Stimulated activated CD4-positive, alpha-beta T cell treated with anti-CD3 and anti-CD28 coated beads, Interleukin-4, amount 100 ng/mL, for 48 hours (primary cell): ENCODE measurements around the gene MAST1.
"Not testable (repeated sequence)": the region's sequence is repeated elsewhere in the genome, so short reads cannot be mapped to it uniquely, and the experiment has no call there.

Experiments used
- DNase-seq, 2 donors: peaks; one replicate each; pipeline ENCODE4 v3.0.0-alpha.2; 2020; ENCODE audit warnings: low read depth in 2 of 2

The MAST1 gene

DNA sequence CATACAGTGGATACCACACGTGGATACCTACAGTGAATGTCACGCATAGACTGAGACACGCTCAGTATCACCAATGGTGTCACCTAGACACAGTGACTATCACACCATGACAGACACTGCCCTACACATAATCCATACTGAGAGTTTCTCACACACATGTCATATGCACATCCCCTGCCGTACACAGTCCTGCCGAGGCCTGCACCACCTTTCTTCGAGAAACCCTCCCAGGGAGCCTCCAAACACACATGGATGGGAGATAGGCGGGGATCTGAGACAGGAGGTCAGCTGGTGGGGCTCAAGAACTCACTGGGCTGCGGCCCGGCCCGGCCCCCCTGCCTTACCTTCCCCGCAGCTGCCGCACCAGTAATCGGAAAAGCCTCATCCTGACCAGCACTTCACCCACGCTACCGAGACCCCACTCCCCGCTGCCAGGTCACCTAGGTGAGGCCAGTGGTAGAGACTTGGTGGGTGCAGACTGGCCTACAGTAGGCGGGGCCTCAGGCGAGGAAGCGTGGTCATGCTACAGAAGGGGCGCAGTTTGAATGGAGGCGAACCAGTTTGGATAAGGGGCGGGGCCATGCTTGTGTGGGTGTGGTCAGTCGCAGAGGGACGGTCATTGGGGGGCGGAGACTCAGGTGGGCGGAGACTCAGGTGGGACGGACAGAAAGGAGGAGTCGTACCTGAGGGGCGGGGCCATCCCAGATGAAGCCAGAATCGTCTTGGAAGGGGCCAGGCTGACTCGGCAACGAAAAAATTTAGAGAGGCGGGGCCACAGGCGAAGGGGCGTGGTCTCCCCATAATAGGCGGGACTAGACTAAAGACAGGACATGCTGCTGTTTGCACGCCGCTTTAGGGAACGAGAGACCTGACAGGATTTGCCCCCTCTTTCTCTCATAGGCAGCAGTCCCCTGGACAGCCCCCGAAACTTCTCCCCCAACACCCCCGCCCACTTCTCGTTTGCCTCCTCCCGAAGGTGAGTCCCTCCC lies 2.1 kb downstream of the MAST1 start:
- DNase-seq = peak; percentile 48 to 73

- no peak for DNase-seq
Observed at GRCh38 chr19:12841094-12841493, 2.8 kb downstream of the MAST1 start.

- no peak for DNase-seq
Observed at GRCh38 chr19:12842511-12842910, 4.2 kb downstream of the MAST1 start.

GRCh38 chr19:12843328-12843727 lies 5.0 kb downstream of the MAST1 start:
- DNase-seq = no peak

- no peak for DNase-seq
Observed at GRCh38 chr19:12843999-12844732, 5.9 kb downstream of the MAST1 start.

- DNase-seq = not testable (repeated sequence)
Observed at GRCh38 chr19:12846613-12847012, 8.3 kb downstream of the MAST1 start.

DNA sequence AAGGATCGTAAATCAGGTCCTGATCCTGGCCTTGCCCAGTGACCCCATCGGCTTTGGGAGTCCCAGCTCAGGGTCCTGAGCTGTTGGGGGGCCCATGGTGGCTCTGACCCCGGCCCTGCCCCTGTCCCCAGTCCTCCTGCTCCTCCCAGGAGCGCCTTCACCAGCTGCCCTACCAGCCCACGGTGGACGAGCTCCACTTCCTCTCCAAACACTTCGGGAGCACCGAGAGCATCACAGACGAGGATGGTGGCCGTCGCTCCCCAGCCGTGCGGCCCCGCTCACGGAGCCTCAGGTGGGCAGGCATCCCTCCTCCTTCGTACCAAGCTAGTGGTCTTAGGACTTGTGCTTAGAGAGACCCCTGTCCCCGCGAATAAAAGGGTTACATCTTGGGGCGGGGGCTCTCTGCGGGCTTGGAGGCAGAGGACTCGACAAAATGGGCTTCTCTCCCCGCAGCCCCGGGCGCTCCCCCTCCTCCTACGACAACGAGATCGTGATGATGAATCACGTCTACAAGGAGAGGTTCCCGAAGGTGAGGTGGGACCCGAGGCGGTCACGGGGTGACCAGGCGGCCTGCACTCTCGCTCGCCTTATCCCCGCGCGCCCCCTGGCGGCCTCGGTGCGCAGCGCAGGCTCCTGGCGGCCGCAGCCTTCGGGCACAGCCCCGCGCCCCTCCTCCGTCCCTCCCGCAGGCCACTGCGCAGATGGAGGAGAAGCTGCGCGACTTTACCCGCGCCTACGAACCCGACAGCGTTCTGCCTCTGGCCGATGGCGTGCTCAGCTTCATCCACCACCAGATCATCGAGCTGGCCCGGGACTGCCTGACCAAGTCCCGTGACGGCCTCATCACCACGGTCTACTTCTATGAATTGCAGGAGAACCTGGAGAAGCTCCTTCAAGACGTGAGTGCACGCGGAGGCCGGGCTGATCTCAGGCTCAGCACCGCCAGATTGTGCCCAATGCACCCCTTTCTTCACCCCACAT lies 9.1 kb downstream of the MAST1 start:
- DNase-seq = peak; percentile 82 to 91

DNA sequence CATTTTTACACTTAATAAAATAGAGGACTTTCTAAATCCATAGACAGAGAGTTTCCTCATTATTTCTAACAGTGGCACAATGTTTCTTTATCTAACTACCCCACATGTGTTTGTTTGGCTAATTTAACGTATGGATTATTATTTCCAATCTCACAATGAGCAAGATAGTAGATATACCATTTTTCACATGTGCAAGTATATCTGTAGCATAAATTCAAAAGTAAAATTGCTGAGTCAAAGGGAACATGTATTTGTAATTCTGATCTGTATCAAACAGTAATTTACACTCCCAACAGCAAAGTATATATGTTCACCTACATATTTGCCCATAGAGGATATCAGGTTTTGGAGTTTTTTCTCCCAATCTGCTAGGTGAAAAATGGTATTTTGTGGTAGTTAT lies 18.3 kb downstream of the MAST1 start:
- DNase-seq = no peak

DNA sequence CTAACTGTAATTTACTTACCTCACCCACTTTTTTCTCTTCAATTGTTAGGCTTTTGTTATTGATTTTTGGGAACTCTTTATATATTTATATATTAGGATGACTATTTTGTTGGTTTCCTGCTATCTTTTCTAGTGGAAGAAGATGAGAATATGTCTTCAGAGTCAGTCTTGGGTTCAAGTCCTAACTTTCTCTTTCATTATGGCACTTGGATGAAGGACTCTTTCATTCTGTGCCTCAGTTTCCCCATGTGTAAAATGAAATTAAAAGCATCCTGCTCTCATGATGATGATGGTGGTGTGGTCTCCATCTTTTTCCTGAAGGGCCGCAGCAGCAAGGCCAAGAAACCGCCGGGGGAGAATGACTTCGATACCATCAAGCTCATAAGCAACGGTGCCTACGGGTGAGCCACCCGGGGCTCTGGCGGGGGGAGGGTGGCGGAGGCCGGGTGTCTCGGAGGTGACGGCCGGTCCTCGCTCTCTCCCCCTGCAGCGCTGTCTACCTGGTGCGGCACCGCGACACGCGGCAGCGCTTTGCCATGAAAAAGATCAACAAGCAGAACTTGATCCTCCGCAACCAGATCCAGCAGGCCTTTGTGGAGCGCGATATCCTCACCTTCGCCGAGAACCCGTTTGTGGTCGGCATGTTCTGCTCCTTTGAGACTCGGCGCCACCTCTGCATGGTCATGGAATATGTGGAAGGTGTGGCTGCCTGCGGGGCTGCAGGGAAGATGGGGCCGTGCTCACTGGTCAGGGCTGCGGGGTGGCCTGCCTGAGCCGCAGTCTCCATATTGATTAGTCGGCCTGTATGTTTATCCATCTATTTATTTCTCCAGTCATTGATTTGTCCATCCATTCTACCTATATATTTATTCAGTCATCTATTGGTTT lies 20.0 kb downstream of the MAST1 start:
- no peak for DNase-seq

DNA sequence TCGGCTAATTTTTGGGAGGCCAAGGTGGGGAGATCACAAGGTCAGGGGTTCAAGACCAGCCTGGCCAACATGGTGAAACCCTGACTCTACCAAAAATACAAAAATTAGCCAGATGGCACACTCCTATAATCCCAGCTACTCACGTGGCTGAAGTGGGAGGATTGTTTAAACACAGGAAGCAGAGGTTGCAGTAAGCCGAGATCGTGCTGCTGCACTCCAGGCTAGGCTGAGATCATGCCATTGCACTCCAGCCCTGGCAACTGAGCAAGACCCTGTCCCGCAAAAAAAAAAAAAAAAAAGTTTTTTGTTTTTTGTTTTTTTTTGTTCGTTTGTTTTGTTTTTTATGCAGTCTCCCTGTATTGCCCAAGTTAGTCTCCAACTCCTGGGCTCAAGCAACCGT lies 21.2 kb downstream of the MAST1 start:
- no peak for DNase-seq

GRCh38 chr19:12864143-12864542 lies 25.8 kb downstream of the MAST1 start:
- DNase-seq = no peak

- no peak for DNase-seq
Observed at GRCh38 chr19:12864721-12865715, 26.7 kb downstream of the MAST1 start.

- DNase-seq = no peak
Observed at GRCh38 chr19:12865746-12866415, 27.6 kb downstream of the MAST1 start.

GRCh38 chr19:12866416-12867119 lies 28.3 kb downstream of the MAST1 start:
- no peak for DNase-seq

- DNase-seq = peak; percentile 54 to 70
Observed at GRCh38 chr19:12867120-12868099, 29.1 kb downstream of the MAST1 start.

DNA sequence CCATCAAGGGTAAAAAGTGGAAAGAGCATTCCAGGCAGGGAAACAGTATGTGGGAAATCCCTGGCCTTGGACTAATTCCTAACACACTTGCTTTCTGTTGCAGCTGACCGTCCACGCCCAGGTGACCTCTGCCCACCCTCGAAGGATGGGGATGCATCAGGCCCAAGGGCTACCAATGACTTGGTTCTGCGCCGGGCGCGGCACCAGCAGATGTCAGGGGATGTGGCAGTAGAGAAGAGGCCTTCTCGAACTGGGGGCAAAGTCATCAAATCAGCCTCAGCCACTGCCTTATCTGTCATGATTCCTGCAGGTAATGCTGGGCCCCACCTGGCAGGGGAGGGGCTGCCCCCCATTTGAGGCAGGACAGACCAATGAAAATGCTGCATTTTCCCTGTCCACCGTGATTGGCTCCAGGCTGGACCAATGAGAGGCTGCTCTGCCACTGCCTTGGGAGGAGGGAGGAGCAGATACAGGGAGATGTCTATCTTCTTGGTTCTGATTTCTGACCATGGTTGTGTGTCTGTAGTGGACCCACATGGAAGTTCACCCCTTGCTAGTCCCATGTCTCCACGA lies 30.3 kb downstream of the MAST1 start:
- no peak for DNase-seq

GRCh38 chr19:12871681-12872080 lies 33.4 kb downstream of the MAST1 start:
- DNase-seq = no peak
